CD4-positive, alpha-beta T cell treated with Interferon gamma for 1 hour (primary cell): ENCODE data around the gene DNAH3.
"Not testable (repeated sequence)": the region's sequence is repeated elsewhere in the genome, so short reads cannot be mapped to it uniquely, and the experiment has no call there.

Experiments used
- DNase-seq: peaks from one replicate; pipeline ENCODE4 v3.0.0-alpha.2; 2020

DNAH3 gene

GRCh38 chr16:21150375-21151001 is at the start of gene DNAH3:
TSS of gene DNAH3 (minus strand) at chr16:21150846. CDS start at chr16:21150319, 527 bp downstream.
- no peak for DNase-seq

- no peak for DNase-seq
Measured at GRCh38 chr16:21199607-21200218, 49.1 kb upstream of the DNAH3 start.

GRCh38 chr16:21197621-21198020 is 47.0 kb upstream of the DNAH3 start:
- no peak for DNase-seq

GRCh38 chr16:21197112-21197511 is 46.5 kb upstream of the DNAH3 start:
- no peak for DNase-seq

GRCh38 chr16:21195330-21195729 is 44.7 kb upstream of the DNAH3 start:
- DNase-seq: not testable (repeated sequence)

- no peak for DNase-seq
Measured at GRCh38 chr16:21194771-21195301, 44.2 kb upstream of the DNAH3 start.

- DNase-seq: no peak
Measured at GRCh38 chr16:21192991-21193390, 42.3 kb upstream of the DNAH3 start.

GRCh38 chr16:21190599-21190998 is 40.0 kb upstream of the DNAH3 start:
- no peak for DNase-seq

- DNase-seq: no peak
Measured at GRCh38 chr16:21190013-21190412, 39.4 kb upstream of the DNAH3 start.

- no peak for DNase-seq
Measured at GRCh38 chr16:21189311-21189710, 38.7 kb upstream of the DNAH3 start.

- DNase-seq: no peak
Measured at GRCh38 chr16:21186326-21186691, 35.7 kb upstream of the DNAH3 start.

- DNase-seq: no peak
Measured at GRCh38 chr16:21185659-21186325, 35.1 kb upstream of the DNAH3 start.

- no peak for DNase-seq
Measured at GRCh38 chr16:21184834-21185233, 34.2 kb upstream of the DNAH3 start.

- no peak for DNase-seq
Measured at GRCh38 chr16:21183995-21184394, 33.3 kb upstream of the DNAH3 start.

- no peak for DNase-seq
Measured at GRCh38 chr16:21179983-21180365, 29.3 kb upstream of the DNAH3 start.

GRCh38 chr16:21179126-21179982 is 28.7 kb upstream of the DNAH3 start:
- DNase-seq: no peak

- DNase-seq: no peak
Measured at GRCh38 chr16:21175397-21175796, 24.8 kb upstream of the DNAH3 start.

- DNase-seq: no peak
Measured at GRCh38 chr16:21172650-21173049, 22.0 kb upstream of the DNAH3 start.

GRCh38 chr16:21170116-21170515 is 19.5 kb upstream of the DNAH3 start:
- DNase-seq: not testable (repeated sequence)

- DNase-seq: no peak
Measured at GRCh38 chr16:21169249-21169981, 18.8 kb upstream of the DNAH3 start.

- DNase-seq: no peak
Measured at GRCh38 chr16:21167929-21168602, 17.4 kb upstream of the DNAH3 start.

GRCh38 chr16:21167360-21167759 is 16.7 kb upstream of the DNAH3 start:
- DNase-seq: no peak
